ENCODE results near the gene RASIP1.

Gene RASIP1

DNA sequence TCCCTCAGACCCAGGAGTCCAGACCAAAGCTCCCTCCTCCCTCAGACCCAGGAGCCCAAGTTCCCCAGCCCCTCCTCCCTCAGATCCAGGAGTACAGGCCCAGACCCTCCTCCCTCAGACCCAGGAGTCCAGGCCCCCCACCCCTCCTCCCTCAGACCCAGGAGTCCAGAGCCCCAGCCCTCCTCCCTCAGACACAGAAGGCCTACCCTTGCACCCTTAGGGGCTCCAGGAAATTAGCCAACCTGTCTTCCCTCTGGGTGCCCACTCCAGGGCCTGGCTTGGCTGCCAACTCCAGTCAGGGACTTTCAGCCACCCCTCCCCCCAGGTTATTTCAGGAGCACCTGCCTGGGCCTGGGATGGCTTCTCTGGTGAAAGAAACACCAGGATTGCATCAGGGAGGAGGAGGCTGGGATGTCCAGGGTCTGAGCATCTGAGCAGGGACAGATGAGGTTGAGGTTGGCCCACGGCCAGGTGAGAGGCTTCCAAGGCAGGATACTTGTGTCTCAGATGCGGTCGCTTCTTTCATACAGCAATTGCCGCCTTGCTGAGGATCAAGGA, 14.8 kb upstream of the RASIP1 start, which contains the start of gene FGF21 (continued):
- TF ChIP-seq, protein P1, sequence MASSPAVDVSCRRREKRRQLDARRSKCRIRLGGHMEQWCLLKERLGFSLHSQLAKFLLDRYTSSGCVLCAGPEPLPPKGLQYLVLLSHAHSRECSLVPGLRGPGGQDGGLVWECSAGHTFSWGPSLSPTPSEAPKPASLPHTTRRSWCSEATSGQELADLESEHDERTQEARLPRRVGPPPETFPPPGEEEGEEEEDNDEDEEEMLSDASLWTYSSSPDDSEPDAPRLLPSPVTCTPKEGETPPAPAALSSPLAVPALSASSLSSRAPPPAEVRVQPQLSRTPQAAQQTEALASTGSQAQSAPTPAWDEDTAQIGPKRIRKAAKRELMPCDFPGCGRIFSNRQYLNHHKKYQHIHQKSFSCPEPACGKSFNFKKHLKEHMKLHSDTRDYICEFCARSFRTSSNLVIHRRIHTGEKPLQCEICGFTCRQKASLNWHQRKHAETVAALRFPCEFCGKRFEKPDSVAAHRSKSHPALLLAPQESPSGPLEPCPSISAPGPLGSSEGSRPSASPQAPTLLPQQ (tag by site-specific recombination; IDR thresholded peaks at IDR 0.05) = peak; percentile 83
- TF ChIP-seq ZNF629 (tag by site-specific recombination; IDR thresholded peaks at IDR 0.05) = no peak
- TF ChIP-seq, protein P2, sequence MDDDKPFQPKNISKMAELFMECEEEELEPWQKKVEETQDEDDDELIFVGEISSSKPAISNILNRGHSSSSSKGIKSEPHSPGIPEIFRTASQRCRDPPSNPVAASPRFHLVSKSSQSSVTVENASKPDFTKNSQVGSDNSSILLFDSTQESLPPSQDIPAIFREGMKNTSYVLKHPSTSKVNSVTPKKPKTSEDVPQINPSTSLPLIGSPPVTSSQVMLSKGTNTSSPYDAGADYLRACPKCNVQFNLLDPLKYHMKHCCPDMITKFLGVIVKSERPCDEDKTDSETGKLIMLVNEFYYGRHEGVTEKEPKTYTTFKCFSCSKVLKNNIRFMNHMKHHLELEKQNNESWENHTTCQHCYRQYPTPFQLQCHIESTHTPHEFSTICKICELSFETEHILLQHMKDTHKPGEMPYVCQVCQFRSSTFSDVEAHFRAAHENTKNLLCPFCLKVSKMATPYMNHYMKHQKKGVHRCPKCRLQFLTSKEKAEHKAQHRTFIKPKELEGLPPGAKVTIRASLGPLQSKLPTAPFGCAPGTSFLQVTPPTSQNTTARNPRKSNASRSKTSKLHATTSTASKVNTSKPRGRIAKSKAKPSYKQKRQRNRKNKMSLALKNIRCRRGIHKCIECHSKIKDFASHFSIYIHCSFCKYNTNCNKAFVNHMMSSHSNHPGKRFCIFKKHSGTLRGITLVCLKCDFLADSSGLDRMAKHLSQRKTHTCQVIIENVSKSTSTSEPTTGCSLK (tag by site-specific recombination; IDR thresholded peaks at IDR 0.05) = no peak
- peak; percentile 86 for TF ChIP-seq IKZF3 (tag by site-specific recombination; IDR thresholded peaks at IDR 0.05)
- no peak for TF ChIP-seq ZNF423 (tag by site-specific recombination; IDR thresholded peaks at IDR 0.05)
- TF ChIP-seq ZNF140 (tag by site-specific recombination; IDR thresholded peaks at IDR 0.05) = no peak
- 0 out of 2 replicates have a peak, but pooled peaks have one; percentile 24 for TF ChIP-seq ZNF76 (tag by site-specific recombination; IDR thresholded peaks at IDR 0.05; ENCODE audit: borderline replicate concordance, low read depth)
- TF ChIP-seq, protein P3, sequence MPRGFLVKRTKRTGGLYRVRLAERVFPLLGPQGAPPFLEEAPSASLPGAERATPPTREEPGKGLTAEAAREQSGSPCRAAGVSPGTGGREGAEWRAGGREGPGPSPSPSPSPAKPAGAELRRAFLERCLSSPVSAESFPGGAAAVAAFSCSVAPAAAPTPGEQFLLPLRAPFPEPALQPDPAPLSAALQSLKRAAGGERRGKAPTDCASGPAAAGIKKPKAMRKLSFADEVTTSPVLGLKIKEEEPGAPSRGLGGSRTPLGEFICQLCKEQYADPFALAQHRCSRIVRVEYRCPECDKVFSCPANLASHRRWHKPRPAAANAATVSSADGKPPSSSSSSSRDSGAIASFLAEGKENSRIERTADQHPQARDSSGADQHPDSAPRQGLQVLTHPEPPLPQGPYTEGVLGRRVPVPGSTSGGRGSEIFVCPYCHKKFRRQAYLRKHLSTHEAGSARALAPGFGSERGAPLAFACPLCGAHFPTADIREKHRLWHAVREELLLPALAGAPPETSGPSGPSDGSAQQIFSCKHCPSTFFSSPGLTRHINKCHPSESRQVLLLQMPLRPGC (tag by site-specific recombination; IDR thresholded peaks at IDR 0.05) = no peak
- TF ChIP-seq ZNF645 (tag by site-specific recombination; IDR thresholded peaks at IDR 0.05) = no peak
- peak; percentile 50; the same call in 1 of the 2 replicates for TF ChIP-seq PRDM10 (tag by site-specific recombination; IDR thresholded peaks at IDR 0.05)
- no peak for TF ChIP-seq ZNF792 (tag by site-specific recombination; IDR thresholded peaks at IDR 0.05)
- peak; percentile 48 for TF ChIP-seq ZEB2 (tag by site-specific recombination; IDR thresholded peaks at IDR 0.05)
- peak; percentile 22; the same call in 1 of the 2 replicates for TF ChIP-seq ZNF324 (tag by site-specific recombination; IDR thresholded peaks at IDR 0.05)
- TF ChIP-seq ZBTB48 (tag by site-specific recombination; IDR thresholded peaks at IDR 0.05) = peak; percentile 49; the same call in 1 of the 2 replicates
- no peak for TF ChIP-seq ZFP37 (tag by site-specific recombination; IDR thresholded peaks at IDR 0.05)
- 0 out of 2 replicates have a peak, but pooled peaks have one; percentile 30 for TF ChIP-seq ZNF366 (tag by site-specific recombination; conservative IDR thresholded peaks at IDR 0.05)
- TF ChIP-seq PRDM2 (tag by site-specific recombination; IDR thresholded peaks at IDR 0.05; ENCODE audit: borderline replicate concordance) = no peak
- peak; percentile 85; the same call in 1 of the 2 replicates for TF ChIP-seq ZNF660 (tag by site-specific recombination; IDR thresholded peaks at IDR 0.05)
- no peak for TF ChIP-seq ZNF621 (tag by site-specific recombination; IDR thresholded peaks at IDR 0.05)
- TF ChIP-seq ZNF221 (tag by site-specific recombination; IDR thresholded peaks at IDR 0.05; ENCODE audit: borderline replicate concordance) = no peak
- no peak for TF ChIP-seq ZNF585B (tag by site-specific recombination; IDR thresholded peaks at IDR 0.05)
